HG02970 (cell line): Measurements from ENCODE around the gene HERC3.

ENCODE experiments used
- ATAC-seq: cut with Tn5 transposase; IDR thresholded peaks from one replicate; pipeline ENCODE4 v1.9.1; 2021; ENCODE audit warnings: mild to moderate bottlenecking, moderate library complexity, moderate number of reproducible peaks; ENCODE audit not compliant: unreplicated experiment, low FRiP score

HERC3 gene

GRCh38 chr4:88709989-88710388 lies 117.7 kb downstream of the HERC3 start:
- no peak for ATAC-seq

GRCh38 chr4:88713782-88714181 lies 121.5 kb downstream of the HERC3 start:
- ATAC-seq = no peak

- ATAC-seq = no peak
Observed at GRCh38 chr4:88718098-88718497, 125.8 kb downstream of the HERC3 start.

- no peak for ATAC-seq
Observed at GRCh38 chr4:88719381-88719780, 127.1 kb downstream of the HERC3 start.

GRCh38 chr4:88720451-88721428 lies 128.5 kb downstream of the HERC3 start:
- no peak for ATAC-seq

GRCh38 chr4:88722276-88722780 lies 130.0 kb downstream of the HERC3 start:
- no peak for ATAC-seq

- no peak for ATAC-seq
Observed at GRCh38 chr4:88722828-88723227, 130.5 kb downstream of the HERC3 start.

GRCh38 chr4:88724406-88724805 lies 132.1 kb downstream of the HERC3 start:
- no peak for ATAC-seq

GRCh38 chr4:88725143-88725542 lies 132.9 kb downstream of the HERC3 start:
- no peak for ATAC-seq

- ATAC-seq = no peak
Observed at GRCh38 chr4:88725986-88726385, 133.7 kb downstream of the HERC3 start.

- no peak for ATAC-seq
Observed at GRCh38 chr4:88728146-88728545, 135.9 kb downstream of the HERC3 start.

GRCh38 chr4:88729146-88729760 lies 137.0 kb downstream of the HERC3 start:
- no peak for ATAC-seq

- ATAC-seq = no peak
Observed at GRCh38 chr4:88730811-88731210, 138.5 kb downstream of the HERC3 start.

- ATAC-seq = no peak
Observed at GRCh38 chr4:88731381-88731780, 139.1 kb downstream of the HERC3 start.

- ATAC-seq = no peak
Observed at GRCh38 chr4:88732714-88733368, 140.6 kb downstream of the HERC3 start.

GRCh38 chr4:88734403-88734949 lies 142.2 kb downstream of the HERC3 start:
- no peak for ATAC-seq

GRCh38 chr4:88735564-88735963 lies 143.3 kb downstream of the HERC3 start:
- ATAC-seq = no peak

GRCh38 chr4:88736264-88736663 lies 144.0 kb downstream of the HERC3 start:
- no peak for ATAC-seq

GRCh38 chr4:88737307-88737941 lies 145.1 kb downstream of the HERC3 start:
- ATAC-seq = no peak

- no peak for ATAC-seq
Observed at GRCh38 chr4:88738180-88738579, 145.9 kb downstream of the HERC3 start.
